Muscle layer of duodenum (tissue), 2 donors: ENCODE results near the gene WTAP.

ENCODE experiments used
- H3K27ac ChIP-seq: one replicate; pipeline ENCODE4 v1.7.0; 2013; ENCODE audit warnings: mild to moderate bottlenecking, low read length
- H3K27me3 ChIP-seq: one replicate; pipeline ENCODE4 v1.7.0; 2013; ENCODE audit warnings: low read depth, mild to moderate bottlenecking, control low read depth, low read length
- H3K36me3 ChIP-seq, 2 donors: one replicate each; pipeline ENCODE4 v1.7.0; 2013; ENCODE audit warnings: low read length in 2 of 2, control low read depth in 1 of 2, mild to moderate bottlenecking in 1 of 2; ENCODE audit not compliant: insufficient read depth in 2 of 2, control insufficient read depth in 1 of 2
- H3K4me1 ChIP-seq, 2 donors: one replicate each; pipeline ENCODE4 v1.7.0; 2013; ENCODE audit warnings: low read length in 2 of 2, mild to moderate bottlenecking in 2 of 2, control low read depth in 1 of 2, moderate library complexity in 1 of 2; ENCODE audit not compliant: insufficient read depth in 2 of 2, control insufficient read depth in 1 of 2
- H3K4me3 ChIP-seq, 2 donors: one replicate each; pipeline ENCODE4 v1.7.0; 2013; ENCODE audit warnings: low read length in 2 of 2, low read depth in 1 of 2, mild to moderate bottlenecking in 1 of 2
- H3K9me3 ChIP-seq, 2 donors: one replicate each; pipeline ENCODE4 v1.7.0; 2013; ENCODE audit warnings: low read length in 2 of 2, control low read depth in 1 of 2, mild to moderate bottlenecking in 1 of 2; ENCODE audit not compliant: control insufficient read depth in 1 of 2
- donor health status: healthy.

WTAP gene

DNA sequence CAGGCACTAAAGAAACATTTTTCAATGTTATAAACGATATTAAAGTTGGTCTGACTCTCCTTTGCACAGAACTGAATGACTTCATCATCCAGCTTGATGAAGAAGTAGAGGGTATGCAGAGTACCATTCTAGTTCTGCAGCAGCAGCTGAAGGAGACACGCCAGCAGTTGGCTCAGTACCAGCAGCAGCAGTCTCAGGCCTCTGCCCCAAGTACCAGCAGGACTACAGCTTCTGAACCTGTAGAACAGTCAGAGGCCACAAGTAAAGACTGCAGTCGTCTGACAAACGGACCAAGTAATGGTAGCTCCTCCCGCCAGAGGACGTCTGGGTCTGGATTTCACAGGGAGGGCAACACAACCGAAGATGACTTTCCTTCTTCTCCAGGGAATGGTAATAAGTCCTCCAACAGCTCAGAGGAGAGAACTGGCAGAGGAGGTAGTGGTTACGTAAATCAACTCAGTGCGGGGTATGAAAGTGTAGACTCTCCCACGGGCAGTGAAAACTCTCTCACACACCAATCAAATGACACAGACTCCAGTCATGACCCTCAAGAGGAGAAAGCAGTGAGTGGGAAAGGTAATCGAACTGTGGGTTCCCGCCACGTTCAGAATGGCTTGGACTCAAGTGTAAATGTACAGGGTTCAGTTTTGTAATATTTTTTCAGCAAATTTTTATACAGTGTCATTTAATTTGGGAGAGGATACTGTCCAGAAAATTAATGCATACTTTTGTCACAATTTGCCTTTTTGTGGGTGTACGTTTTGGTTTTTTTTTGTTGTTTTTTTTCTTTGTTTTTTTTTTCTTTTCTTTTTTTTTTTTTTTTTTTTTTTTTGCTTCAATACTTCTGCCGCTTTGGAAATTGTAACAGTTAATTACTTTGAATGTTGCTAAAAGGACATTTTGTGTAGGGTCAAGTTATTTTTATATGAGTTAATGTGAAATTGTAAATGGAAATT is 27.9 kb downstream of the WTAP start:
- H3K27ac ChIP-seq: no peak overlapping the region

DNA sequence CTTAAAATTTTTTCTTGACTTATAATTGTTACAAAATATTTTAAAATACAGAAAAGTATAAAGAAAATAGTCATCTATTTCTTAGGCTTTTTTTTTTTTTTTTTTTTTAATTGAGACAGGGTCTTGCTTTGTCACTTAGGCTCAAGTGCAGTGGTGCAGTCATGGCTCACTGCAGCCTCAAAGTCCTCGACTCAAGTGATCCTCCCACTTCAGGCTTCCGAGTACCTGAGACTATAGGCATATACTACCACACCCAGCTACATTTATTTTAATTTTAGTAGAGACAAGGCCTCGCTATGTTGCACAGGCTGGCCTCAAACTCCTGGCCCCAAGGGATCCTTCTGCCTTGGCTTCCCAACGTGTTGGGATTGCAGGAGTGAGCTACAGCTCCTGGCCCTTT is 29.2 kb downstream of the WTAP start:
- Histone ChIP-seq H3K4me3 (no peak overlapping the region), H3K36me3 (peaks cover 44 to 49% of the 10 kb centered on the region in 2 donors), H3K27ac (no peak overlapping the region), H3K4me1 (peaks cover 0 to 7% of the 10 kb centered on the region in 2 donors), H3K9me3 (no peaks in the 10 kb centered on the region), H3K27me3 (no peaks in the 10 kb centered on the region)

More for the DNA sequence above, 27.9 kb downstream of the WTAP start:
- no peaks in the 10 kb centered on the region for H3K27me3 ChIP-seq
- H3K4me1 ChIP-seq: no peaks in the 10 kb centered on the region
- H3K4me3 ChIP-seq: no peak overlapping the region
- H3K36me3 ChIP-seq: peaks cover 49 to 53% of the 10 kb centered on the region in 2 donors
- no peaks in the 10 kb centered on the region for H3K9me3 ChIP-seq

DNA sequence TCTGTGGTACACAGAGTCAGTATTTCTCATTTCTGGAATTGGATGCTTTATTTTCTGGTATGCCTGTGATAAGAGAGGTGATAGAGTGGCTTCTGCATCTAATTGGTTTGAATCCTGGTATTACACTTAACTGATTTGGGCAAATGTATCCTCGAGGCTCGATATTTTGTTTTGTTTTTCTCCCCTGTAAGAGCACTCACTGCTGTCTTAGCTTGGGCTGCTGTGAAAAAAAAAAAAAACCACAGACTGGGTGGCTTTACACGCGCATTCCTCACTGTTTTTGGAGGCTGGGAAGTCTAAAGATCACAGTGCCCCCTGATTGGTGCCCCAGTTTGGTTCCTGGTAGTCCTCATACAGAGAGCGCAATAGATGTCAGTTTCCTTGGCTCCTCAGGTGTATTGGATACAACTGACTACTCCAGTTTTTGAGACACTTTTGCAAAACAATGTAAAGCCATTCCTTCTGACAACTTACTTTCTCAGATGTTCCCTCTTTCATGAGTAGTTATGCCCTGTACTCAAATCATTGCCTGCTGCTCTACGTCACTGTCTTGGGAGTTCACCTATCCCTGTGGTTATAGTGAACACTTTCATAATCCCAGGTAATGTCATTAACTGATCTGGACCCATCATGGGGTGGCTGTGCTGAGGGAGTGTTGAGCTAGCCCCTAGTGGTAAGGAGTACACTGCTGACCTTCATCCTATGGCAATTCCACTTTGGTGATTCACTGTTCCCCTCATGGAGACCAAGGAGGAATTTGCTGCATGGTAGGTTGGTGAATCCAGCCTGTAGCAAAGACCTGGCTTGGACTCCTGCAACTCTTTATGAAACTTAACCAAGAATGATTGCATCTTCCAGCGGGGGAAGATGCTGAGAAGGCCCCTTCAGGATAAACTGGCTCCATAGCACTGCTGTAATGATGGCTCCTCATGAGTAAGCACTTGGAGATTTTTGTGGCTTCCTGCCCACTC is 31.0 kb downstream of the WTAP start:
- peaks cover 6 to 16% of the 10 kb centered on the region in 2 donors for H3K4me1 ChIP-seq
- no peaks in the 10 kb centered on the region for H3K9me3 ChIP-seq
- no peak overlapping the region for H3K27ac ChIP-seq
- H3K4me3 ChIP-seq: no peak overlapping the region
- peaks cover 29 to 43% of the 10 kb centered on the region in 2 donors for H3K36me3 ChIP-seq
- no peaks in the 10 kb centered on the region for H3K27me3 ChIP-seq

DNA sequence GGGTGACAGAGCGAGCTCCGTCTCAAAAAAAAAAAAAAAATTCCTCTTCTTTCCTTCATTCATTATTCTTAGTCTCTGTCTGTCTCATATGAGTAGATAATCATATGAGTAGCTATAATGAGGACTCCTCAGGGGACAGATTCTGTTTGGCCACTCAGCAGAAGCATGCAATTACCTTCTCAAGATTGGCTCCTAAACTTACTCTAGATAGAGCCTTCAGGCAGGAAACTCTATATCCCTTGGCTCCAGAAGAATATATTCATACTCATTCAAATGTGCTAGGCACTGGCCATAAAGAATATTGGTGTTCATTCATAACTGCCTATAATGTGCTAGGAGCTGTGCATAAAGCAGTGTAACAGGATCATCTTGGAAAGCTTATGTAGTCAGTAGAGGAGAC is 32.3 kb downstream of the WTAP start:
- Histone ChIP-seq H3K4me1 (peaks cover 6 to 17% of the 10 kb centered on the region in 2 donors), H3K9me3 (no peaks in the 10 kb centered on the region), H3K36me3 (peaks cover 18 to 29% of the 10 kb centered on the region in 2 donors), H3K4me3 (no peak overlapping the region), H3K27me3 (no peaks in the 10 kb centered on the region), H3K27ac (no peak overlapping the region)

DNA sequence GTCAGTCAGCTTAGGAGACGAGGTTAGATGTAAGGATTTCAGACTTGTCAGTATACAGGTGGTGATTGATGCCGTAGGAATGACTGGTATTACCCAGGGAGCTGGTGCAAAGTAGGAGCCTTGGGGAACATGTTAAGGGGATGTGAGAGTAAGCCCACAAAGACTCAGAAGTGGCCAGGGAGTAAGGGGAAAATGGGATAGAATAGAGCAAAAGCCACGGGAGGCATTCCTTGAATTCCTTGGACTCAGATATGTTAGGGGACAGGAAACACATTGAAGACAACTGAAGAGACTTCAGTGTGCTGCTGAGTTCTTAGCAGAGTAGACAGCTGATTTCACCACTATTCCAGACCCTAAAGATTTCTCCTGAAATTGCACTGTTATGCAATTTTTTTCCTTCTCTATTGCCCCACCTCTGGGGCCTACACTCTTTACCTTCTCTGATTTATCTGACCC is 33.3 kb downstream of the WTAP start:
- Histone ChIP-seq H3K27me3 (no peaks in the 10 kb centered on the region), H3K36me3 (peaks cover 9 to 20% of the 10 kb centered on the region in 2 donors), H3K9me3 (no peaks in the 10 kb centered on the region), H3K4me3 (peak overlapping the region; percentile 68 to 93), H3K27ac (peak overlapping the region; percentile 86), H3K4me1 (peaks cover 6 to 17% of the 10 kb centered on the region in 2 donors)

DNA sequence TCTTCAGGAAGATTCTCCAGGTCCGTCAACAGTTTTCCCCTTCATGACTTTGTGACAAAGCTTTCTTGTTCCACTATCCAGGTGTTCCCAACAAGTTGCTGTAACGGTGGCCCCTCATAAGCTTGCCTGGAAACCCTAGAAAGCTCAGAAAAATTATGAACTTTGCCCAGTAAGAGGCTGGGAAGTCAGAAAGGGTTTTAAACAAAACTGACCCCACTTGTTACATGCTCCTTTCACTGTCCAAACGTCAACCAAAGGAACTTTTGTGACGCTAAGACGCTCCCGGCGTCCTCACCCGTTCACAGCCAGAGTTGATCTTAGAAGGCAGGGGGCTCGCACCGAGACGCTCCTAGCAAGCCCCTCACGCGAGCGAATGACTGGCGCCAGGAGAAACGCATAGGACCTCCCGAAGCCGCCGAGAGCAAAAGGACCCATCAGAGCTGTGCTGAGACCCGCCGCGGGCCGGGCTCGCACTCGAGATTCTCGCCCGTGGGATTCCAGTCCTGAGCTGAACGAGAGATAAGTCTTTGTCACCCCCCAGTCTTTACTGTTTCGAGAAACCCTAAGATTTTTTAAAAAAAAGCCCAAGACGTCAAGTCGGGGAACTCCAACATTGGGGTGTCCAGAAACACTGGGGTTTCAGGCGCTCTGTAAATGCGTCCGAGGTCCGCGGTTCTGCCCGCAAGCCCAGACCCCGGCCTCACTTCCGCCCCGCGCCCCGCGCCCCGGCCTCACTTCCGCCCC is 34.0 kb downstream of the WTAP start:
- peak overlapping the region; percentile 86 for H3K27ac ChIP-seq
- peaks cover 6 to 17% of the 10 kb centered on the region in 2 donors for H3K4me1 ChIP-seq
- H3K27me3 ChIP-seq: no peaks in the 10 kb centered on the region
- peak overlapping the region; percentile 68 to 93 for H3K4me3 ChIP-seq
- H3K36me3 ChIP-seq: peaks cover 4 to 16% of the 10 kb centered on the region in 2 donors
- no peaks in the 10 kb centered on the region for H3K9me3 ChIP-seq

DNA sequence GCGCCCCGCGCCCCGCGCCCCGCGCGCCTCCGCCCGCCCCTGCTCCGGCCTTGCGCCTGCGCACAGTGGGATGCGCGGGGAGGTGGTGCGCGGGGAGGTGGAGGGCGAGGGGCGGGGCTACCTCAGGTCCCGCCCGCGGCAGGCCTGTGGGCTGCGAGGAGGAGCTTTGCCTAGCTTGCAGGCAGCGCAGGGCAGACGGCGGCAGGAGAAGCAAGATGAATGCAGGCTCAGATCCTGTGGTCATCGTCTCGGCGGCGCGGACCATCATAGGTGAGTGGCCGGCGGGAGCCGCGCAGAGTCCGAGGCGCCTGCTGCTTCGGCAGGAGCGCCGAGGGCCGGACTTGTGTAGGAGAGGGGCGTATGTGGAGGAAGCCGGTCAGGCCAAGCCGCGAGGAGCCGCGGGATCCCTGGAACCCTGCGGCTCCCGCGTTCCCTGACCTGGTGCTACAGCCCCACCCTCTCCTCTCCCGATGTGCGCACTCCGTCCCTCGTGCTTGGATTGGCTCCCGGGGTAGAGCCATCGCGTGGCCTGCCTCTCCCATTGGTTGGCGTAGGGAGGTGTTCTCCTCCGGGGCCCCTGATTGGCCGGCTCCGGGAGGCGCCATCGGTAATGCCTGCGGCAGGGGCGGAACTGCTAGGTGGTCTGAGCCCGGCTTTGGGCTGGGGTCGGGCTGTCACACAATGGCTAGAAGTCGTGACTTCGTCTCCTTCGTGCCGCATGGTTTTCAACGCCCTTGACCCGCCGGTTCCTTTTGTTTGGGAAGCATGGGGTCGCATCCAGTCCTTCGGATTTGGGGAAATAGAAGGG is 34.8 kb downstream of the WTAP start, which contains the start of gene ACAT2:
Gene ACAT2, plus strand, starts transcription at position 173 of the 808 bp plus-strand sequence. Its CDS starts 43 bp downstream, at position 216.
- peaks cover 4 to 13% of the 10 kb centered on the region in 2 donors for H3K36me3 ChIP-seq
- H3K27ac ChIP-seq: peak within 1 kb of the TSS; percentile 86
- H3K27me3 ChIP-seq: no peaks in the 10 kb centered on the region
- H3K9me3 ChIP-seq: no peaks in the 10 kb centered on the region
- peaks cover 6 to 17% of the 10 kb centered on the region in 2 donors for H3K4me1 ChIP-seq
- peak within 1 kb of the TSS; percentile 85 to 93 for H3K4me3 ChIP-seq

DNA sequence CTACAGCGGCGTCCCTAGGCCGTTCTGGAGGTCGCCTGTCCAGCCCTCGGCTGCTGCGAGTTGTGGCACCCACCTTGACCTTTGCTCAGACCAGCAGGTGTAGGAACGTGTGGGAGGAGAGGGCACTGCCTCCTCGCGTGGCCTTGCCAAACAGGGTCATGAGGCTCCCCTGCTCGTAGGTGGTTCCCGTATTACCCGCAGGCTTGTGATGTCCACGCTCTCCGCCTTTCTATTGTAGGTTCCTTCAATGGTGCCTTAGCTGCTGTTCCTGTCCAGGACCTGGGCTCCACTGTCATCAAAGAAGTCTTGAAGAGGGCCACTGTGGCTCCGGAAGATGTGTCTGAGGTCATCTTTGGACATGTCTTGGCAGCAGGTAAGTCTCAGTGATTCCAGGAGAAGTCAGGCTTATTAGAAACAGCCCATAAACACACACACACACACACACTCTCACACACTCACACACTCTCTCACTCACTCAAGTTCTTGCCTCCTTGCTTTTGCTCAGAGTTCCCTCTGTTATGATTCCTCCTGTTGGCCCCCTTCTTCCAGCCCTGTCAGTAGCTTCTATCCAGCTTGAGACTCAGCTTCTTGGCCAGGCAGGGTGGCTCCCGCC is 35.5 kb downstream of the WTAP start:
- peaks cover 6 to 17% of the 10 kb centered on the region in 2 donors for H3K4me1 ChIP-seq
- H3K27ac ChIP-seq: peak overlapping the region; percentile 78
- no peaks in the 10 kb centered on the region for H3K9me3 ChIP-seq
- H3K4me3 ChIP-seq: peak overlapping the region; percentile 85 to 93
- peaks cover 3 to 20% of the 10 kb centered on the region in 2 donors for H3K36me3 ChIP-seq
- no peaks in the 10 kb centered on the region for H3K27me3 ChIP-seq

DNA sequence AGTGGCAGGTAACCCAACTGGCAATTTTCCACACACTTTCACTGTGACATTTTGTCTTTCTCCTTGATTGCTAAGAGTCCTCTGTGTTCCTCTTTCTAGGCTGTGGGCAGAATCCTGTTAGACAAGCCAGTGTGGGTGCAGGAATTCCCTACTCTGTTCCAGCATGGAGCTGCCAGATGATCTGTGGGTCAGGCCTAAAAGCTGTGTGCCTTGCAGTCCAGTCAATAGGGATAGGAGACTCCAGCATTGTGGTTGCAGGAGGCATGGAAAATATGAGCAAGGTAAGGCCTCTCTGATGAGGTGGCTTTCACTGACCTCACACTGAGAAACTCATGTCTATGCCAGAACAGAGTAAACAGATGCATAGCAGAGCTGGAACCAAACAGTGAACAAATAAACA is 39.6 kb downstream of the WTAP start:
- Histone ChIP-seq H3K4me3 (no peak overlapping the region), H3K27ac (no peak overlapping the region), H3K36me3 (peaks cover 15 to 29% of the 10 kb centered on the region in 2 donors), H3K9me3 (no peaks in the 10 kb centered on the region), H3K4me1 (peaks cover 6 to 10% of the 10 kb centered on the region in 2 donors), H3K27me3 (no peaks in the 10 kb centered on the region)
